HuH-7.5 (cell line): ENCODE data around the gene AAMP.
A peak's percentile ranks its signal among the peaks of the same experiment; 100 is the strongest.

Experiments
- DNase-seq: peaks from one replicate; pipeline ENCODE4 v3.0.0; 2011; ENCODE audit warnings: low spot score

AAMP gene

GRCh38 chr2:218294430-218295022 lies 24.6 kb upstream of the AAMP start:
- no peak for DNase-seq

GRCh38 chr2:218293715-218294429 lies 23.9 kb upstream of the AAMP start:
- DNase-seq: no peak

GRCh38 chr2:218292048-218293014 lies 22.4 kb upstream of the AAMP start, which contains the start of gene TMBIM1:
TSS of gene TMBIM1 (minus strand) at chr2:218292503. CDS start at chr2:218282141, 10,362 bp downstream.
- DNase-seq: peak; percentile 84

- DNase-seq: no peak
Measured at GRCh38 chr2:218291318-218292047, 21.5 kb upstream of the AAMP start.

- no peak for DNase-seq
Measured at GRCh38 chr2:218290316-218291261, 20.7 kb upstream of the AAMP start.

GRCh38 chr2:218289639-218290315 lies 19.8 kb upstream of the AAMP start:
- DNase-seq: no peak

GRCh38 chr2:218286570-218287459 lies 16.9 kb upstream of the AAMP start:
- peak; percentile 77 for DNase-seq

- DNase-seq: no peak
Measured at GRCh38 chr2:218285604-218286003, 15.7 kb upstream of the AAMP start.

GRCh38 chr2:218284106-218284811 lies 14.3 kb upstream of the AAMP start:
- no peak for DNase-seq

GRCh38 chr2:218282173-218282991 lies 12.4 kb upstream of the AAMP start:
- DNase-seq: no peak

GRCh38 chr2:218281449-218281848 lies 11.5 kb upstream of the AAMP start:
- DNase-seq: no peak

- no peak for DNase-seq
Measured at GRCh38 chr2:218280260-218280870, 10.4 kb upstream of the AAMP start.

- no peak for DNase-seq
Measured at GRCh38 chr2:218278531-218279360, 8.8 kb upstream of the AAMP start.

GRCh38 chr2:218277921-218278320 lies 8.0 kb upstream of the AAMP start:
- no peak for DNase-seq

- DNase-seq: no peak
Measured at GRCh38 chr2:218276986-218277755, 7.2 kb upstream of the AAMP start.
